GM19372 (cell line): ENCODE data around the gene HM13.
"Not testable (repeated sequence)": the region's sequence is repeated elsewhere in the genome, so short reads cannot be mapped to it uniquely, and the experiment has no call there.

ENCODE experiments used
- ATAC-seq: cut with Tn5 transposase; IDR thresholded peaks from one replicate; pipeline ENCODE4 v1.9.1; 2021; ENCODE audit warnings: mild to moderate bottlenecking, low read depth, moderate library complexity; ENCODE audit not compliant: unreplicated experiment

HM13 gene

DNA sequence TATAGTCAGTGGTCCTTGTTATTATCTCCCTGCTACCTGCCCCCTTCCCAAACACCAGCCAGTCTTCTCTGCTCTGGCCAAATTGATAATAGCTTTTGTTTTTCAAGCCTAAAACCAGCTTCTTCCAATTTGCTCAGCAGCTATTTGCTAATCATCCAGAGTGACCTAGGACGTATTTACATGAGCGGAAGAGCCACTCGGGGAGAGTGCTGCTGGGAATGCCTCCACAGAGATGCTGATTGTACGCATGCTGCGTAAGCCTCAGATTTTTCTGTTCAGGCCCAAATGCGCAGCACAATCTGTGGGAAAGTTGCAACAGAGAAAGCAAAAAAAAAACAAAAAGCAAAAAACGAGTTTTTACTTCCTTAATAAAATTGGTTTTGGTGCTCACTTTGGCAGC lies 66.5 kb downstream of the HM13 start:
- ATAC-seq = no peak

DNA sequence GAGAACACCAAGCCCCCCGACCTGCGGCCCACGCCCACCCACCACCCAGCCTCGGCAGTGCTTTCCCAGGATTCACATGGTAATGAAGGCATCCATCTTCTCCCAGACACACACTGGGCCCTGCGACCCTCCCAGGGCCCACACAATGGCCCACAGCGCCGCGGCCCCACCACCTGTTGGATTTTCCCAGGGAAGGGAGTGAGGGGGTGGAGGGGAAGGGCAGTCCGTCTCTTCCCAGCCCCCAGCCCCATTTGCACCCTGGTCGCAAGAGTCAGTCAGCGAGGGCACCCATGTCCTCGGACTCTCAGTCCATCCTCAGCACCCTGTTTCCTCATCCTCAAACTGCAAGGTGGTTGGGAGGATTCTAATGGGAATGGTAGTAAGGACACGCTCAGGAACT lies 67.1 kb downstream of the HM13 start:
- no peak for ATAC-seq

- no peak for ATAC-seq
These were observed 73.5 kb downstream of the HM13 start for GRCh38 chr20:31587545-31588389.

GRCh38 chr20:31590717-31591225 lies 76.5 kb downstream of the HM13 start:
- no peak for ATAC-seq

- ATAC-seq = no peak
These were observed 79.2 kb downstream of the HM13 start for GRCh38 chr20:31593221-31594001.

DNA sequence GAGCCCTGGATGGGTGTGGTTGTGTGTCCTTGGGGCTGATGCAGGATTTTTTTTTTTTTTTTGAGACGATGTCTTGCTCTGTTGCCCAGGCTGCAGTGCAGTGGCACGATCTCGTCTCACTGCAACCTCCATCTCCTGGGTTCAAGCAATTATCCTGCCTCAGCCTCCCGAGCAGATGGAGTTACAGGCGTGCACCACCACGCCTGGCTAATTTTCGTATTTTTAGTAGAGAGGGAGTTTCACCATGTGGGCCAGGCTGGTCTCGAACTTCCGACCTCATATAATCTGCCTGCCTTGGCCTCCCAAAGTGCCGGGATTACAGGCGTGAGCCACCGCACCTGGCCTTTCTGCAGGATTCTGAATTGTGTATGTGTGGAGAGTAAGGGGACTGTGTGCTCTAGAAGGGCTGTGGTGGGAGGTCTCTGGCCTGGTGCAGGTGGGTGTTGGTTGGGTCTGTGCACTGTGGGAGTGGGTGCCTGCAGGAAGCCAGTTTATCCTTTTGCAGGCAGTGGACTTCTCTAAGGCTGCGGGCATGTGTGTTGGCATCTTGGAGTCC lies 79.8 kb downstream of the HM13 start:
- ATAC-seq = no peak

DNA sequence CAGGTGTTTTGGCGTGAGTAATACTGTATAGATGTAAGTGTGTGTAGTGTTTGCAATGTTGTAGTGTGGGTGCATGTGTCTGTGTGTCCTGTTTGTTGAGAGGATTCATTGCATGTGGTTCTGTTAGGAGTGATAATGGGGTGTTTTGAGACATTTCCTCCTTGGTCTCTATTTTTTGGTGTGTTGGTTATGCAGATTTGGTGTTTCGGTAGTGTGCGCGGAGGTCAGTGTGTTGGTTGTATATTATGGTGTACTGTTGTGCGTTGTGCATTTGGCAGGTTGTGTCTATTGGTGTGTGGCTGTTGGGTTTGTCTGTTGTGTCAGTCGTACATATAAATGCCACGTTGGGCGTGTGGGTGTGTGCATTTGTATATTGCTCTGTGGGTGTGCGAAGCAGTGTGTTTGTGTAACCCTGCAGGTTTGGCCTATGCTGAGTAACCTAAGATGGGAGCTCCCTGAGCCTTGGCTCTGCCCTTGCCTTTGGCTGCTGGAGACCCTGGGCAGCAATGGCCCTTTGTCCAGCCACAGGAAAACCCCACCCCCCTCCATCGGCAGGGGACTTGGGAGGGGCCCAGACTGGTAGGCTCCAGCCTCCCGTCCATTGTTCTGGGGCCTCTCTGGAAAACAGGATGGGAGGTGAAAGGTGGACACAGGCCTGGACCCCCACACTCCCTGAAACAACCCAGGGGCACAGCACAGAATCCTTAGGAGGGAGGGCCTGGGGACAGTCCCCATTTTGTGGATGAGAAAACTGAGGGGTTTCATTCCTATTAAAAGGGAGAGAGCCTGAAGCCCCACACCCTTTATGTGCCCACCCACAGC lies 80.5 kb downstream of the HM13 start:
- no peak for ATAC-seq

- no peak for ATAC-seq
These were observed 81.1 kb downstream of the HM13 start for GRCh38 chr20:31595380-31595653.

DNA sequence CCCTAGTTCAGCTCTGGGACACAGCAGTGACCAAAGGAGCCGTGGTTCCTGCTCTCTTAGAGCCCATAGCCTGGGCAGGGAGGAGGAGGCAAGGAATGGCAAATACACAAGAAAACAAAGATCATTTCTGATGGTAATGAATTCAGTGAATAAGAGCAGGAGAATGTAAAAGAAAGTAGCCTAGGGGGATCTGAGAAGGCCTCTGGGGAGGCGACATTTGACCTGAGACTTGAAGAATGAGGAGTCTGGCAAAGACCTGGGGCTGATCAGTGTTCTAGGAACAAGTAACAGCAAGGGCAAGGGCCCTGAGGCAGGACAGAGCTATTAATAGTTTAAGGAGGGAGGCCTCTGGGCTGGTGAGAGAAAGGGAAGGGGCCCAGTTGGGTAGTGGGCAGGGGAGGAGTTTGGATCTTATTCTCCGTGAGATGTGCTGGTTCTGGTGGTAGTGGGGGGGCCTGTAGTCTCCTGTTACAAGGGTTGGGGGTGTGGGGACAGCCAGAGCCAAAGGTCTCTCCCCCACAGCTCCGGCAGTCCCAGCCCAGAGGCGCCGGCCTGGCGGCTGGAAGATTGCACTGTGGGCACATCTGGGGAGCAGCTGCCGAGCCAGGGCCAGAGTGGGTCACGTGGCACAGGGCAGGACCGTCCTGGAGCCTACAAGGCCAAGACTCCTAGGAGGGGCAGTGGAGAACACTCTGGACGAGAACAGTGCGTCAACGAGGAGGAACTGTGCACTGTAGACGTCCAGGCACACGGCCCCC lies 81.6 kb downstream of the HM13 start:
- no peak for ATAC-seq

DNA sequence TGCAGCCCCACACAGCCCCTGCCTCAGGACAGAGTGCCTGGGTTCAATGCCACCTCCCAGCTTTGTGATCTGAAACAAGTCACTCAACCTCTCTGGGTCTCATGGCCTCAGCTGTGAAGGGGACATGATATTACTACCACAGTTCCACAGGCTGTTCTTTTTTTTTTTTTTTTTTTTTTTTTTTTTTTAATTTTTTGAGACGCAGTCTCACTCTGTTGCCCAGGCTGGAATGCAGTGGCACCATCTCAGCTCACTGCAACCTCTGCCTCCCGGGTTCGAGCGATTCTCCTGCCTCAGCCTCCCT lies 82.1 kb downstream of the HM13 start:
- ATAC-seq = not testable (repeated sequence)

- no peak for ATAC-seq
These were observed 82.7 kb downstream of the HM13 start for GRCh38 chr20:31596831-31597480.

GRCh38 chr20:31597481-31597855 lies 83.2 kb downstream of the HM13 start:
- no peak for ATAC-seq

DNA sequence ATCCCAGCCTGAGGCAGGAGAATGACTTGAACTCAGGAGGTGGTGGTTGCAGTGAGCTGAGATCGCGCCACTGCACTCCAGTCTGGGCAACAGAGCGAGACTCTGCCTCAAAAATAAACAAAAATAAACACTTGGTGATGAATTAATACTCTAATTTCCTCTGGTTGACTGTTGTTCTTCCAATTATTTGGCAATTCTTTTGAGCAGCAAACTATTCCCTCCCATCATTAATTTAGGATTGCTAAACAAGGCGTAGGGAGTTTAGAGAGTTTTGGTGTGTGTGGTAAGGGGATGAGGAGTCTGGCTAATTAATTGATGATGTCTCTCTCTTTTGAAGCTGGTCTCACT lies 88.2 kb downstream of the HM13 start:
- no peak for ATAC-seq

GRCh38 chr20:31602779-31603441 lies 88.7 kb downstream of the HM13 start:
- ATAC-seq = no peak

GRCh38 chr20:31603822-31604566 lies 89.8 kb downstream of the HM13 start:
- peak; percentile 51 for ATAC-seq

DNA sequence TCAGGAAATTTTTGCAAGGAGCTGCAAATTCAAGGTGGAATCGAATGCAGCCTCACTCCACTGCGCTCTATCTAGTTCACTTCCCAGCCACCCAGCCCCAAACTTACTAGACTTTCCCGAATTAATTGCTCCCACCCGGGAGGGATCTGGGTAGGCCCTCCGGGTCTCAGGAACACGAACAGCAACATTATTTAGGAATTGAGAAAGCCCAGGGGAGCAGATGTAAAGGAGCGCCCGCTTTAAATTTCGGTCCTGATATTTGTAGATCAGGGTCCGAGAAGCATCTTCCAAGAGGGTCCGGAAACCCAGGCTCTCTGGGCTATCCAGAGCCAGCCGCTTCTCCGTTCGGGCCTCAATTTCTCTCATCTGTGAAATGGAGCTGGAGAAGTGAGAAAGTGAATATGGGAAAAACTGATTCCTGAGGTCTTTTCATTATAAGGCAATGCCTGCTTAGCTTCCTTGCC lies 90.4 kb downstream of the HM13 start:
- ATAC-seq = no peak

DNA sequence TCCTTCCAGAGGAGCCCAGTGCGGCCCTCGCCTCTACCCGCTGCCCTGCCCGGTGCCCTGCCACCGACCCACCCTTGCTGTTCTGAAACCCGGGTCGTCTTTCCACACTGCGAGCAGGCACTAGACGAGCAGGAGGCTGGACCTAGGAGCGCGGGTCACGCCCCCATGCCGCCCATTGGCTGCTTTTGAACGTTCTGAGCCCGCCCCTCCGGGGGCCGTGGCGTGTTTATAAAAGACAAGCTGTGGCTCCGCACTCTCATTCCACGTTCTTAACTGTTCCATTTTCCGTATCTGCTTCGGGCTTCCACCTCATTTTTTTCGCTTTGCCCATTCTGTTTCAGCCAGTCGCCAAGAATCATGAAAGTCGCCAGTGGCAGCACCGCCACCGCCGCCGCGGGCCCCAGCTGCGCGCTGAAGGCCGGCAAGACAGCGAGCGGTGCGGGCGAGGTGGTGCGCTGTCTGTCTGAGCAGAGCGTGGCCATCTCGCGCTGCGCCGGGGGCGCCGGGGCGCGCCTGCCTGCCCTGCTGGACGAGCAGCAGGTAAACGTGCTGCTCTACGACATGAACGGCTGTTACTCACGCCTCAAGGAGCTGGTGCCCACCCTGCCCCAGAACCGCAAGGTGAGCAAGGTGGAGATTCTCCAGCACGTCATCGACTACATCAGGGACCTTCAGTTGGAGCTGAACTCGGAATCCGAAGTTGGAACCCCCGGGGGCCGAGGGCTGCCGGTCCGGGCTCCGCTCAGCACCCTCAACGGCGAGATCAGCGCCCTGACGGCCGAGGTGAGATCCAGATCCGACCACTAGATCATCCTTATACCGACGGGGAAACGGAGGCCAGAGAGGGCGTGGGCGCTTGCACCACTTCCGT lies 91.0 kb downstream of the HM13 start, which contains the start of gene ID1:
Gene ID1, plus strand, starts transcription at position 259 of the 871 bp plus-strand sequence. Its CDS starts 99 bp downstream, at position 358.
- ATAC-seq = peak; percentile 88
